K562 (cell line): ENCODE results near the gene CLN5. TPM values are rescaled to one million over a fixed set of nuclear protein-coding genes. Genes with fewer than 3 reads are reported as not detected.

Source experiments
- ATAC-seq: fragments of 200-7000 bp; cut with Tn5 transposase; 3 replicates; pipeline ENCODE4 v1.9.1; 2020; ENCODE audit warnings: moderate library complexity
- BruUV-seq: library from RNA; stranded (reverse); fragments of 400-500 nt; replicated peaks from 2 replicates; lab custom pipeline; 2021; lab: Mats Ljungman, UMichigan
- CTCF ChIA-PET: fragments of 300-600 bp; formaldehyde crosslinking; extraction: SDS; loops from one replicate; lab custom pipeline; 2021; ENCODE audit warnings: low intra/inter-chr PET ratio; lab: Yijun Ruan, JAX
- POLR2A ChIA-PET: fragments of 300-600, 350-650 bp; sonication (Branson Sonifier 250); formaldehyde crosslinking; extraction: SDS; loops from one replicate; lab custom pipeline; 2021; ENCODE audit warnings: antibody characterized with exemption, inconsistent platforms; lab: Yijun Ruan, JAX
- DNase-seq, 4 experiments: peaks; one replicate each; pipeline versions ENCODE4 v3.0.0 to v3.0.0-alpha.2; 2011 to 2018; ENCODE audit warnings: low spot score in 3 of 4, mixed read lengths in 3 of 4; ENCODE audit errors: extremely low read depth in 1 of 4
- FAIRE-seq: peaks from 2 replicates; lab custom pipeline; 2011; peaks lifted over from hg19 to GRCh38; lab: Jason Lieb, UNC
- H2AFZ ChIP-seq: 2 replicates; pipeline ENCODE4 v1.6.0; 2011; ENCODE audit warnings: low read depth, low read length, control low read depth, inconsistent platforms
- H3K27ac ChIP-seq: fragments of 200-600 bp; 3 replicates; pipeline ENCODE4 v1.8.0; 2011; ENCODE audit warnings: low read depth, mild to moderate bottlenecking, control low read depth, inconsistent platforms, low read length, moderate library complexity, mixed read lengths; ENCODE audit errors: extremely low read depth
- H3K27me3 ChIP-seq, 2 experiments: fragments of 300-600 bp in 1 of 2; 2 replicates in 1 of 2; 3 replicates in 1 of 2; pipeline versions ENCODE4 v1.6.0 to v1.8.0; 2011; ENCODE audit warnings: inconsistent platforms in 2 of 2, low read length in 2 of 2, mild to moderate bottlenecking in 1 of 2, mixed read lengths in 1 of 2, moderate library complexity in 1 of 2; ENCODE audit not compliant: control insufficient read depth in 2 of 2, insufficient read depth in 2 of 2
- H3K36me3 ChIP-seq: fragments of 300-600 bp; 3 replicates; pipeline ENCODE4 v1.8.0; 2011; ENCODE audit warnings: mild to moderate bottlenecking, low read length, inconsistent platforms; ENCODE audit not compliant: control insufficient read depth, insufficient read depth
- H3K4me1 ChIP-seq, 2 experiments: fragments of 200-600 bp in 1 of 2; replicated peaks in 1 of 2; 2 replicates in 1 of 2; 3 replicates in 1 of 2; pipeline versions ENCODE4 v1.5.1 to v1.8.0; 2011; ENCODE audit warnings: inconsistent platforms in 2 of 2, low read length in 2 of 2, mild to moderate bottlenecking in 1 of 2, mixed read lengths in 1 of 2, moderate library complexity in 1 of 2; ENCODE audit not compliant: control insufficient read depth in 2 of 2, insufficient read depth in 2 of 2
- H3K4me2 ChIP-seq: 2 replicates; pipeline ENCODE4 v1.6.1; 2011; ENCODE audit warnings: low read length, control low read depth, inconsistent platforms, mixed read lengths; ENCODE audit not compliant: insufficient read depth
- H3K4me3 ChIP-seq: fragments of 200-600 bp; sonication (generic), shearing (Covaris generic); 2 replicates; pipeline ENCODE4 v1.5.1; 2016; ENCODE audit warnings: control low read depth, inconsistent platforms
- H3K79me2 ChIP-seq: fragments of 200-600 bp; 3 replicates; pipeline ENCODE4 v1.8.0; 2011; ENCODE audit warnings: low read length, inconsistent platforms; ENCODE audit not compliant: control insufficient read depth, insufficient read depth
- H3K9ac ChIP-seq, 2 experiments: 2 replicates each; pipeline versions ENCODE4 v1.6.0 to v1.6.1; 2011; ENCODE audit warnings: low read depth in 2 of 2, low read length in 2 of 2, control low read depth in 1 of 2, inconsistent platforms in 1 of 2, mild to moderate bottlenecking in 1 of 2, mixed read lengths in 1 of 2; ENCODE audit not compliant: insufficient read depth in 1 of 2
- H3K9me1 ChIP-seq: one replicate; pipeline ENCODE4 v1.6.0; 2011; ENCODE audit warnings: inconsistent platforms, mild to moderate bottlenecking, low read length, moderate library complexity; ENCODE audit not compliant: control insufficient read depth, insufficient read depth
- H3K9me3 ChIP-seq: replicated peaks from 2 replicates; pipeline ENCODE4 v1.5.1; 2011; ENCODE audit warnings: low read depth, low read length, inconsistent platforms; ENCODE audit not compliant: control insufficient read depth, insufficient read depth
- H4K20me1 ChIP-seq: replicated peaks from 2 replicates; pipeline ENCODE4 v1.6.1; 2011; ENCODE audit warnings: low read length, inconsistent platforms, mixed read lengths; ENCODE audit not compliant: control insufficient read depth, insufficient read depth
- BCL6 ChIP-seq: fragments of 250-450 bp; sonication (Bioruptor Pico); IDR thresholded peaks from 2 replicates; pipeline ENCODE4 v1.4.0; 2020
- CBX8 ChIP-seq: fragments of 200-600 bp; sonication (generic); IDR thresholded peaks from 2 replicates; pipeline ENCODE4 v1.6.1; 2012; ENCODE audit warnings: borderline replicate concordance, mixed run types, low read depth, mild to moderate bottlenecking, moderate library complexity, mixed read lengths, low read length, control low read depth, inconsistent platforms; ENCODE audit not compliant: poor library complexity, severe bottlenecking; ENCODE audit errors: extremely low read depth
- ERF ChIP-seq: fragments of 450-650 bp; formaldehyde crosslinking; IDR thresholded peaks from 2 replicates; pipeline ENCODE4 v1.4.0; 2020; ENCODE audit warnings: mild to moderate bottlenecking, mixed read lengths
- FOS ChIP-seq: IDR thresholded peaks from 3 replicates; pipeline ENCODE4 v1.6.1; 2011; ENCODE audit not compliant: insufficient read length; ENCODE audit errors: extremely low read depth
- HDAC6 ChIP-seq: IDR thresholded peaks from 2 replicates; pipeline ENCODE4 v1.6.1; 2012; ENCODE audit warnings: low read depth, mild to moderate bottlenecking, control low read depth, inconsistent platforms, low read length, moderate library complexity
- MXI1 ChIP-seq: IDR thresholded peaks from 2 replicates; pipeline ENCODE4 v1.6.1; 2011; ENCODE audit warnings: low read depth, mild to moderate bottlenecking, improper control_type of control experiment, low read length
- NR4A1 ChIP-seq, 2 experiments: fragments of 250-450 bp in 1 of 2; fragments of 450-650 bp in 1 of 2; sonication (Bioruptor Pico) in 1 of 2; IDR thresholded peaks; 2 replicates each; pipeline versions ENCODE4 v1.4.0 to v1.6.1; 2016 to 2020; ENCODE audit warnings: mild to moderate bottlenecking in 2 of 2, missing compliant biosample characterization in 1 of 2, missing genetic modification characterization in 1 of 2, moderate library complexity in 1 of 2
- REST ChIP-seq, 2 experiments: fragments of 450-650 bp; formaldehyde crosslinking in 1 of 2; IDR thresholded peaks; 2 replicates each; pipeline versions ENCODE4 v1.4.0 to v1.6.1; 2014 to 2020; ENCODE audit warnings: mild to moderate bottlenecking in 2 of 2, borderline replicate concordance in 1 of 2, low read depth in 1 of 2
- SRSF1 ChIP-seq: fragments of 200-400 bp; formaldehyde crosslinking; IDR thresholded peaks from 2 replicates; pipeline ENCODE4 v1.6.1; 2017; ENCODE audit warnings: mild to moderate bottlenecking, low read depth, low read length, moderate library complexity
- THRB ChIP-seq: fragments of 450-650 bp; formaldehyde crosslinking; conservative IDR thresholded peaks from 2 replicates; pipeline ENCODE4 v1.4.0; 2022; ENCODE audit warnings: mild to moderate bottlenecking, missing genetic modification characterization
- ZBTB9 ChIP-seq: fragments of 450-650 bp; formaldehyde crosslinking; IDR thresholded peaks from 2 replicates; pipeline ENCODE4 v1.4.0; 2020; ENCODE audit warnings: mild to moderate bottlenecking, moderate library complexity
- WGBS: fragments of 100-300 bp; shearing (Covaris generic); methylation state at CpG from one replicate; pipeline ENCODE4 v1.1.6; 2016; ENCODE audit warnings: low coverage, mixed read lengths; ENCODE audit not compliant: insufficient coverage; ENCODE audit errors: missing lambda C conversion rate; 5-methylcytosine and 5-hydroxymethylcytosine counted together
- in situ Hi-C: fragments of 300-500 bp; cut with MboI; formaldehyde crosslinking; loops from 4 replicates; pipeline ENCODE4 v1.15.0; 2018; ENCODE audit warnings: inconsistent platforms, mixed read lengths
- intact Hi-C: fragments of 100-400 bp; cut with micrococcal nuclease; formaldehyde crosslinking; loops from 2 replicates; pipeline ENCODE4 v1.14.2; 2022
- polyA plus RNA-seq, 8 experiments: library from polyadenylated mRNA; depleted of rRNA in 4 of 8; stranded (reverse) in 5 of 8; unstranded in 3 of 8; fragments of >200 nt; fragmentation: Nextera tagmentation in 2 of 8; fragmentation: Illumina TruSeq in 1 of 8; extraction: Ambion mirVana in 2 of 8; extraction: Trizol in 1 of 8; gene quantifications; 2 replicates each; pipeline versions ENCODE4 v1.2.1 to v1.2.3, GENCODE V29; 2011 to 2014; ENCODE audit warnings: inconsistent platforms in 1 of 8, missing spikeins in 1 of 8
- total RNA-seq, 7 experiments: library from RNA; depleted of rRNA in 6 of 7; stranded (reverse); fragments of >200 nt in 6 of 7; fragmentation: Illumina TruSeq in 2 of 7; extraction: Trizol in 2 of 7; gene quantifications; 2 replicates each; pipeline versions ENCODE4 v1.2.1 to v1.2.3, GENCODE V29; 2011 to 2021; ENCODE audit warnings: low replicate concordance in 1 of 7

CLN5 gene
- total and polyA plus RNA-seq, 9 of the 15 experiments (the other 6 are each of a cell fraction or from before 2014, with no cell fraction given), result 4.6 to 11.5 (median 7.2) TPM

- FAIRE-seq (no peak), DNase-seq (no peak), ATAC-seq (no peak)
- H3K9me3 ChIP-seq, result no peaks in the 10 kb centered on the region
- H3K9ac ChIP-seq, result no peak overlapping the region
- no peaks in the 10 kb centered on the region for H3K9me1 ChIP-seq
- intact Hi-C loops, result no loop called here
- BruUV-seq, result no TSS peak
- H3K27ac ChIP-seq, result no peak overlapping the region
- H3K4me3 ChIP-seq, result no peak overlapping the region
- H3K79me2 ChIP-seq, result no peaks in the 10 kb centered on the region
- no peak overlapping the region for H3K4me2 ChIP-seq
- in situ Hi-C loops, result no loop called here
- CTCF ChIA-PET, result no interaction called here
- H2AFZ ChIP-seq, result no peak overlapping the region
- no peaks in the 10 kb centered on the region; a peak in 2 of 5 replicates for H3K27me3 ChIP-seq
- H3K36me3 ChIP-seq, result no peaks in the 10 kb centered on the region
- H3K4me1 ChIP-seq, result no peaks in the 10 kb centered on the region
- 0% methylated on average over 4 of the region's 4 CpGs for WGBS
- no peaks in the 10 kb centered on the region for H4K20me1 ChIP-seq
- POLR2A ChIA-PET, result interaction anchor here (1.2 kb wide), 1 partner anchor 14 kb away, joined by 3 read pairs; no protein-coding TSS in a partner anchor
- TF ChIP-seq BCL6 (CRISPR knock-in tag) (no peak), THRB (no peak), CBX8 (no peak), NR4A1 (CRISPR knock-in tag; IDR thresholded peaks at IDR 0.05) (no peak), NR4A1 (tag; IDR thresholded peaks at IDR 0.05) (no peak), SRSF1 (no peak), MXI1 (no peak), REST (IDR thresholded peaks at IDR 0.05; ENCODE audit: borderline replicate concordance) (no peak), REST (CRISPR knock-in tag; IDR thresholded peaks at IDR 0.05; ENCODE audit: low read depth) (no peak), ZBTB9 (CRISPR knock-in tag) (no peak), ERF (CRISPR knock-in tag) (no peak), HDAC6 (no peak), FOS (no peak)
Measured at GRCh38 chr13:76955193-76955592, 36.7 kb upstream of the CLN5 start.
